Fibroblast of pulmonary artery (primary cell): ENCODE results near the gene CACNA1C.

Experiments
- DNase-seq: peaks from one replicate; pipeline ENCODE4 v3.0.0-alpha.2; 2010; ENCODE audit warnings: low read depth
- H3K4me3 ChIP-seq: replicated peaks from 2 replicates; pipeline ENCODE4 v1.5.1; 2011; ENCODE audit warnings: low read depth, mild to moderate bottlenecking, control low read depth, low read length, moderate library complexity
- TF ChIP-seq, protein P1 (sequence below): IDR thresholded peaks from 2 replicates; pipeline ENCODE4 v1.5.1; 2011; ENCODE audit warnings: mild to moderate bottlenecking, control low read depth, low read length, inconsistent platforms; ENCODE audit errors: missing control alignments

CACNA1C gene

DNA sequence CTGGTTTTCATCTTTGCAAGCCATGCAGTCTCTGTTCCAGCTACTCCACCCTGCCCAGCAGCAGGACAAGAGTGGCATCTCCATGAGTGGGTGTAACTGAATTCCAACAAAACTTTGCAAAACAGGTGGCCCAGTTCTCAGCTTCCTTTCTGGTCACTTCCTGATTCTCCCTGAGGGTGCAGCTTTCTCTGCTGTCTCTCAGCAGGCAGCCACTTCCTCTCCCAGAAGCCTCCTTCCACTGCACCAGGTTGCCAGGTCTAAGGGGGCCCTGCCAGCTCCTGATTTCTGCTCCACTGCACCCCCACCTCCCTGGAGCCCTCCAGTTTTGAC, 400.9 kb downstream of the CACNA1C start:
- TF ChIP-seq, protein P1, sequence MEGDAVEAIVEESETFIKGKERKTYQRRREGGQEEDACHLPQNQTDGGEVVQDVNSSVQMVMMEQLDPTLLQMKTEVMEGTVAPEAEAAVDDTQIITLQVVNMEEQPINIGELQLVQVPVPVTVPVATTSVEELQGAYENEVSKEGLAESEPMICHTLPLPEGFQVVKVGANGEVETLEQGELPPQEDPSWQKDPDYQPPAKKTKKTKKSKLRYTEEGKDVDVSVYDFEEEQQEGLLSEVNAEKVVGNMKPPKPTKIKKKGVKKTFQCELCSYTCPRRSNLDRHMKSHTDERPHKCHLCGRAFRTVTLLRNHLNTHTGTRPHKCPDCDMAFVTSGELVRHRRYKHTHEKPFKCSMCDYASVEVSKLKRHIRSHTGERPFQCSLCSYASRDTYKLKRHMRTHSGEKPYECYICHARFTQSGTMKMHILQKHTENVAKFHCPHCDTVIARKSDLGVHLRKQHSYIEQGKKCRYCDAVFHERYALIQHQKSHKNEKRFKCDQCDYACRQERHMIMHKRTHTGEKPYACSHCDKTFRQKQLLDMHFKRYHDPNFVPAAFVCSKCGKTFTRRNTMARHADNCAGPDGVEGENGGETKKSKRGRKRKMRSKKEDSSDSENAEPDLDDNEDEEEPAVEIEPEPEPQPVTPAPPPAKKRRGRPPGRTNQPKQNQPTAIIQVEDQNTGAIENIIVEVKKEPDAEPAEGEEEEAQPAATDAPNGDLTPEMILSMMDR = no peak
- DNase-seq = no peak
- no peak overlapping the region for H3K4me3 ChIP-seq

DNA sequence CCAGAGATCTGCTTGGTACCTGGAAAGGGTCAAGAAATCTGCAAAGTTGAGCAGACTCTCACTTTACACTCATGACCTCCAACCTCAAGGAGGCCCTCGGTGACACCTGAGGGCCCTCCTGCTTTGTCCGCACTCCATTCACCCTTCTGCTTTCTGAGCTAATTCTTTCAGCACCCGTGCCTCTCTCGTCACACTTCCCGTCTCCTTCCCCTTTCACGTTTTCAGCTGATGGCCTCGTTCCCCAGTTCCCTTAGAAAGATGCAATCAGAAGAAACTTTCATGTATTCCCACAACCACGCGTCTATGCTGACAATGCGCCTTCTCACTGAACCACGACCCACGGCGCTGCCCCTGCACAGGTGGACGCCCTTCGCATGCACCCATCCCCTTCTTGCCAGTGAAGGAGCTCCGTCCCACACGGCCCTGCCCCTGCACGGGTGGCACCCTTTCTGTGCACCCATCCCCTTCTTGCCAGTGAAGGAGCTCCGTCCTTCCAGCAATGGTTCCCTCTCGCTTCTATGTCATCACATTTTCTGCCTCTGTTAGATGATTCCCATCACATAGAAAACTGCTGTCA, 401.9 kb downstream of the CACNA1C start:
- no peak for DNase-seq
- TF ChIP-seq, protein P1 = no peak
- no peak overlapping the region for H3K4me3 ChIP-seq

DNA sequence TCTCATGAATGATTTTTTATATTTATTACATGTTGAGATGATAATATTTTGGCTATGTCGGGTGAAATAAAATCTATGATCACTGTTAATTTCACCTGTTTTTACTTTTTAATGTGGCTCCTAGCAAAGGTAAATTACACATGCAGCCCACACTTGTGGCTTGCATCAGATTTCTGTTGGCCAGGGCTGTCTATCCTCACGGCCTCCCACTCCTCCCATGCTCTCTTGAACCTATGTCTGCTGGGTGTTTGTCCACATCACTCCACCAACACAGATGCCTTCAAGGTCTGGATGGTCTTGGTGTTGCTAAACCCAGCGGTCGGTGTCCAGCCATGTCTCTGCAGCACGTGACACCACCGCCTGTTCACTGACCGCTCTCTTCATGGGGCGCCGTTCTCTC, 402.6 kb downstream of the CACNA1C start:
- H3K4me3 ChIP-seq = no peak overlapping the region
- no peak for DNase-seq
- TF ChIP-seq, protein P1 = no peak

DNA sequence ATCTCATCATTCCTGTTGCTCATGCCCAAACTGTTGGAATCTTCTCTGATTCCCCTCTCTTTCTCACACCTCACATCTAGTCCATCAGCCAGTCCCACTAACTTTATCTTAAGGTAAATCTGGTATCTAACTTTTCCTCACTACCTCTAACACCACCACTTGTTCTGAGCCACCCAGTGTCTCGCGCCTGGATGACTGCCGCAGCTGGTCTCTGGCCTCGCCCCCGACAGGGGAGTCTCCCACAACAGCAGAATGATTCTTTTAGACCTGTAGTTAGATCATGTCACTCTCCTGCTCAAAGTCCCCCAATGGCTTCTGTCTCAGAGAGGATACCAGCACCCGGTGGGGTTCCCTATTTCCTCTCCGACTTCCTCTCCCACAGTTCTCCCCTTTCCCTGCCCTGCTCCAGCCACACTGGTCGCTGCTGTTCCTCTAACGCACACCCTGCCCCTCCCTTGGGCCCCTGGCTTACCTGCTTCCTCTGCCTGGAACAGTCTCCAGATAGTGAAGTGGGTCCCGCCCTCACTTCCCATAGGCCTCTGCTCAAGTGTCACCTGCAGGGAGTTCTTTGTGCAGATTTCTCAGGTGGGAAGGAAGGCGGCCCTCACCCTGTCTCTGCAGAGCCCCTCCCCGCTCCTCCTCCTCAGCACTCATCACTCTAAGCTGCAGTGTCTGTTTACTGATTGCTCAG, 403.5 kb downstream of the CACNA1C start:
- TF ChIP-seq, protein P1 = no peak
- DNase-seq = no peak
- H3K4me3 ChIP-seq = no peak overlapping the region

DNA sequence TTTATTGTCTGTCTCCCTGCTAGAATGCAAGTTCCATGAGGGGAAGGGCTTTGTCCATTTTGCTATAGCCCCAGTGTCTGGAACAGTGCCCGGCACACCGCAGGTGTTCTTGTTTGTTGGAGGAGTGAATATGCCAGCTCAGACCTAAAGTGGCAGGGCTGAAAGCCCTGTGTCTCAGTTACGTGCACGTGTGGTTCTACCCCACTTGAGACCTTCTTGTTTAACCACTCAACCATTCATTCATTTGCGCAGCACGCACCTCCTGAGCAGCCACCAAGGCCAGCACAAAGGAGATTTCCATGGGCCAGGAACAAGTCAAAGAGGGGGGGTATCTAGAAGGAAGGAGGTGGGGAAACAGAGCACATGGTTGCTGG, 404.0 kb downstream of the CACNA1C start:
- H3K4me3 ChIP-seq = no peak overlapping the region
- TF ChIP-seq, protein P1 = no peak
- DNase-seq = no peak

DNA sequence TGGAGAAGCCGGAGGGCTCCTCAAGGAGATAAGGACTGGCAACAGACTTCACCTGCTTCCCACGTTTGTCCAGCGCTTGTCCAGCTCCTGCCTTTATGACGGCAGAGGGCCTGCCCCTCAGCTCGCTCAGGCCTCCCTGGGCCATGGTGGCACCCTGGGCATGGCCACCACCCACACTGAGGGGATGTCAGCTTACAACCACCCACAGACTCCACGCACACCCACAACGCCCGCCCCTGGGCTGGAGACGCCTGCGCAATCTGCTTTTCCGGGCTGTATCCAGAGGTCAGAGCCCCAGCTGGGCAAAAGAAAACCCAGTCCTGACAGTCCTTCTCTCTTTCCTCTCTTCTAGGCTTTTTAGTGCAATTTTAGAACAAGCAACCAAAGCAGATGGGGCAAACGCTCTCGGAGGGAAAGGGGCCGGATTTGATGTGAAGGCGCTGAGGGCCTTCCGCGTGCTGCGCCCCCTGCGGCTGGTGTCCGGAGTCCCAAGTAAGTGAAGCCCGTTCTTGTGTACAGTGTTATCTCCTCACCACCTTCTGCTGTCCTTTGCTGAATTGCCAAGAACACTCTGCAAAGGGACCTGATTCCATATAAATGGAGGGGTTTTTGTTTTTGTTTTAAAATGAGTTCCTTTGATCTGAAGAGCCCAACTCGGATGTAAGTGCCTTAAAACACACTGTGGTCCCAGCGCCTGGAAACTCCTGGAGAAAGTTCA, 404.6 kb downstream of the CACNA1C start:
- TF ChIP-seq, protein P1 = no peak
- DNase-seq = no peak
- H3K4me3 ChIP-seq = no peak overlapping the region
